GM23338 (cell line): Measurements from ENCODE around the gene ZNF841. TPM values are rescaled to one million over a fixed set of nuclear protein-coding genes. Genes with fewer than 3 reads are reported as not detected.

Source experiments
- ATAC-seq: fragments of 200-7000 bp; cut with Tn5 transposase; 3 replicates; pipeline ENCODE4 v1.9.1; 2020
- DNase-seq: peaks from one replicate; pipeline ENCODE4 v3.0.0-alpha.2; 2015; ENCODE audit warnings: low spot score
- H2AFZ ChIP-seq: fragments of 200-600 bp; sonication (generic); 2 replicates; pipeline ENCODE4 v1.8.0; 2016; ENCODE audit warnings: antibody characterized with exemption, mild to moderate bottlenecking, moderate library complexity
- H3F3A ChIP-seq: fragments of 200-600 bp; sonication (generic); replicated peaks from 2 replicates; pipeline ENCODE4 v1.8.0; 2017; ENCODE audit warnings: antibody characterized with exemption, mixed run types, low read depth
- H3K27ac ChIP-seq: fragments of 200-600 bp; sonication (generic); 2 replicates; pipeline ENCODE4 v1.6.1; 2016; ENCODE audit warnings: low read depth
- H3K27me3 ChIP-seq: fragments of 200-600 bp; sonication (generic); 2 replicates; pipeline ENCODE4 v1.8.0; 2016; ENCODE audit warnings: mild to moderate bottlenecking, mixed run types, moderate library complexity; ENCODE audit not compliant: insufficient read depth
- H3K36me3 ChIP-seq: fragments of 200-600 bp; sonication (generic); 2 replicates; pipeline ENCODE4 v1.8.0; 2016; ENCODE audit warnings: mild to moderate bottlenecking; ENCODE audit not compliant: insufficient read depth
- H3K4me1 ChIP-seq: fragments of 200-600 bp; sonication (generic); 2 replicates; pipeline ENCODE4 v1.8.0; 2016; ENCODE audit warnings: mild to moderate bottlenecking, moderate library complexity; ENCODE audit not compliant: insufficient read depth
- H3K4me2 ChIP-seq: fragments of 200-600 bp; sonication (generic); 2 replicates; pipeline ENCODE4 v1.7.1; 2017; ENCODE audit warnings: mixed run types
- H3K4me3 ChIP-seq: fragments of 200-600 bp; sonication (generic); 2 replicates; pipeline ENCODE4 v1.6.1; 2016; ENCODE audit warnings: mixed run types
- H3K79me2 ChIP-seq: fragments of 200-600 bp; sonication (generic); replicated peaks from 2 replicates; pipeline ENCODE4 v1.8.0; 2017; ENCODE audit warnings: mild to moderate bottlenecking; ENCODE audit not compliant: insufficient read depth
- H3K9me2 ChIP-seq: fragments of 200-600 bp; sonication (generic); 2 replicates; pipeline ENCODE4 v1.8.0; 2017; ENCODE audit not compliant: insufficient read depth
- H4K20me1 ChIP-seq: fragments of 200-600 bp; sonication (generic); replicated peaks from 2 replicates; pipeline ENCODE4 v1.8.0; 2017; ENCODE audit warnings: mild to moderate bottlenecking; ENCODE audit not compliant: insufficient read depth
- H3K27ac Mint-ChIP-seq: 2 replicates; pipeline ENCODE4 v1.8.0; 2020; ENCODE audit warnings: inconsistent platforms, mild to moderate bottlenecking, moderate library complexity, mixed read lengths
- H3K27me3 Mint-ChIP-seq: 3 replicates; pipeline ENCODE4 v1.8.0; 2022; ENCODE audit warnings: low read depth, mild to moderate bottlenecking, moderate library complexity, mixed read lengths, inconsistent platforms; ENCODE audit not compliant: insufficient read depth, poor library complexity
- H3K36me3 Mint-ChIP-seq: 3 replicates; pipeline ENCODE4 v1.8.0; 2021; ENCODE audit warnings: low read depth, mild to moderate bottlenecking, inconsistent platforms, moderate library complexity, mixed read lengths
- H3K4me1 Mint-ChIP-seq: 3 replicates; pipeline ENCODE4 v1.8.0; 2020; ENCODE audit warnings: mild to moderate bottlenecking, inconsistent platforms, mixed read lengths
- H3K4me3 Mint-ChIP-seq: 3 replicates; pipeline ENCODE4 v1.8.0; 2021; ENCODE audit warnings: moderate library complexity, mild to moderate bottlenecking, inconsistent platforms, mixed read lengths
- H3K9me3 Mint-ChIP-seq: 3 replicates; pipeline ENCODE4 v1.8.0; 2020; ENCODE audit warnings: moderate library complexity, mild to moderate bottlenecking, inconsistent platforms, mixed read lengths
- CREB1 ChIP-seq: fragments of 250-450 bp; sonication (Bioruptor Pico); IDR thresholded peaks from 2 replicates; pipeline ENCODE4 v1.5.0; 2020; ENCODE audit warnings: low read depth, mild to moderate bottlenecking, moderate library complexity
- ETS1 ChIP-seq: IDR thresholded peaks from 2 replicates; pipeline ENCODE4 v1.6.1; 2016; ENCODE audit warnings: antibody characterized with exemption
- EZH2 ChIP-seq: fragments of 200-600 bp; sonication (generic); IDR thresholded peaks from one replicate; pipeline ENCODE4 v1.8.0; 2017; ENCODE audit warnings: antibody characterized with exemption, mild to moderate bottlenecking, low read depth; ENCODE audit not compliant: unreplicated experiment
- EZH2phosphoT487 ChIP-seq: fragments of 200-600 bp; sonication (generic); IDR thresholded peaks from one replicate; pipeline ENCODE4 v1.8.1; 2018; ENCODE audit warnings: antibody characterized with exemption; ENCODE audit not compliant: unreplicated experiment
- POLR2AphosphoS5 ChIP-seq: IDR thresholded peaks from 2 replicates; pipeline ENCODE4 v1.6.1; 2016; ENCODE audit warnings: antibody characterized with exemption, low read depth
- ZNF462 ChIP-seq: fragments of 250-450 bp; sonication (Bioruptor Pico); IDR thresholded peaks from 2 replicates; pipeline ENCODE4 v1.5.0; 2020; ENCODE audit warnings: mild to moderate bottlenecking, moderate library complexity
- polyA plus RNA-seq: library from polyadenylated mRNA; unstranded; fragments of >200 nt; fragmentation: Nextera tagmentation; extraction: Ambion mirVana; gene quantifications from 2 replicates; pipeline ENCODE4 v1.2.1, GENCODE V29; 2016
- total RNA-seq: library from RNA; depleted of rRNA; stranded (reverse); fragments of >200 nt; shearing (Covaris generic); gene quantifications from 2 replicates; pipeline ENCODE4 v1.2.3, GENCODE V29; 2014

ZNF841 gene
- total and polyA plus RNA-seq, 2 experiments from 2014 or later = 5.3 to 12.8 TPM

- TF ChIP-seq ZNF462 (CRISPR knock-in tag) = no peak
- TF ChIP-seq EZH2 = no peak
- TF ChIP-seq CREB1 (CRISPR knock-in tag) = no peak
- TF ChIP-seq EZH2phosphoT487 = no peak
These were observed 43.9 kb upstream of the ZNF841 start, which contains the start of gene ZNF616 (continued) for GRCh38 chr19:52139252-52140031.

GRCh38 chr19:52138983-52139251 is 43.4 kb upstream of the ZNF841 start:
- H3K4me3 Mint-ChIP-seq = peak overlapping the region; percentile 96
- Histone ChIP-seq H4K20me1 (peaks cover 6% of the 10 kb centered on the region; the same call in 1 of the 2 replicates), H3K27me3 (no peaks in the 10 kb centered on the region), H3K9me2 (no peaks in the 10 kb centered on the region), H3F3A (peaks cover 6% of the 10 kb centered on the region; the same call in 1 of the 2 replicates), H3K27ac (peak overlapping the region; percentile 96), H3K4me2 (peak overlapping the region; percentile 92), H3K4me3 (peak overlapping the region; percentile 88), H3K79me2 (peaks cover 49% of the 10 kb centered on the region), H2AFZ (peak overlapping the region; percentile 95), H3K36me3 (no peaks in the 10 kb centered on the region), H3K4me1 (peaks cover 8% of the 10 kb centered on the region; the same call in 1 of the 2 replicates)
- no peak for TF ChIP-seq EZH2
- no peak for TF ChIP-seq ETS1
- peak; percentile 13; the same call in 1 of the 2 replicates for TF ChIP-seq POLR2AphosphoS5
- DNase-seq (no peak), ATAC-seq (no peak)
- peaks cover 50% of the 10 kb centered on the region for H3K36me3 Mint-ChIP-seq
- H3K9me3 Mint-ChIP-seq = peaks cover 37% of the 10 kb centered on the region
- peak overlapping the region; percentile 99 for H3K27ac Mint-ChIP-seq
- peaks cover 6% of the 10 kb centered on the region for H3K27me3 Mint-ChIP-seq
- peaks cover 15% of the 10 kb centered on the region; the same call in 2 of the 3 replicates for H3K4me1 Mint-ChIP-seq
